Epidermal melanocyte (primary cell): Measurements from ENCODE around the gene CDADC1.
"Not testable (repeated sequence)": the region's sequence is repeated elsewhere in the genome, so short reads cannot be mapped to it uniquely, and the experiment has no call there.

ENCODE experiments used
- DNase-seq: peaks from one replicate; pipeline ENCODE4 v3.0.0; 2011; ENCODE audit warnings: low spot score; ENCODE audit not compliant: insufficient read length

The CDADC1 gene

GRCh38 chr13:49311816-49312215 is 64.1 kb downstream of the CDADC1 start:
- no peak for DNase-seq

GRCh38 chr13:49314344-49314882 is 66.7 kb downstream of the CDADC1 start:
- DNase-seq: no peak

GRCh38 chr13:49315036-49315565 is 67.4 kb downstream of the CDADC1 start:
- no peak for DNase-seq

- DNase-seq: no peak
These were observed 68.2 kb downstream of the CDADC1 start for GRCh38 chr13:49315756-49316482.

GRCh38 chr13:49319551-49319950 is 71.8 kb downstream of the CDADC1 start:
- no peak for DNase-seq

GRCh38 chr13:49319951-49320350 is 72.2 kb downstream of the CDADC1 start:
- DNase-seq: no peak

GRCh38 chr13:49320975-49321374 is 73.2 kb downstream of the CDADC1 start:
- no peak for DNase-seq

- DNase-seq: no peak
These were observed 75.0 kb downstream of the CDADC1 start for GRCh38 chr13:49322702-49323101.

- no peak for DNase-seq
These were observed 75.6 kb downstream of the CDADC1 start for GRCh38 chr13:49323344-49323743.

GRCh38 chr13:49326222-49326917 is 78.6 kb downstream of the CDADC1 start:
- no peak for DNase-seq

- DNase-seq: not testable (repeated sequence)
These were observed 79.4 kb downstream of the CDADC1 start for GRCh38 chr13:49327145-49327544.

- no peak for DNase-seq
These were observed 82.3 kb downstream of the CDADC1 start for GRCh38 chr13:49329831-49330545.

- DNase-seq: no peak
These were observed 82.8 kb downstream of the CDADC1 start for GRCh38 chr13:49330546-49330864.

GRCh38 chr13:49336655-49337054 is 88.9 kb downstream of the CDADC1 start:
- DNase-seq: no peak

- no peak for DNase-seq
These were observed 92.4 kb downstream of the CDADC1 start for GRCh38 chr13:49340161-49340560.

- DNase-seq: no peak
These were observed 93.8 kb downstream of the CDADC1 start for GRCh38 chr13:49341517-49341916.

GRCh38 chr13:49341941-49342340 is 94.2 kb downstream of the CDADC1 start:
- no peak for DNase-seq

- DNase-seq: no peak
These were observed 94.7 kb downstream of the CDADC1 start for GRCh38 chr13:49342454-49342853.
